ENCODE measurements around the gene ELMO1. TPM values are rescaled to one million over a fixed set of nuclear protein-coding genes. Genes with fewer than 3 reads are reported as not detected.

Gene ELMO1
- total RNA-seq, 1 experiment from 2014 or later = not detected

- intact Hi-C loops (cut with micrococcal nuclease) = no loop called here
- H3K9me2 ChIP-seq (replicated peaks; ENCODE audit: low read length) = no peaks in the 10 kb centered on the region
- BruUV-seq (replicated peaks) = no TSS peak
- ChIA-PET CTCF (no interaction called here), POLR2A (ENCODE audit: unreplicated experiment) (no interaction called here)
- H3K27me3 ChIP-seq (ENCODE audit: low read length) = peaks cover 15% of the 10 kb centered on the region
- H3K9me3 ChIP-seq (ENCODE audit: low read length) = no peaks in the 10 kb centered on the region
- H3K36me3 ChIP-seq (ENCODE audit: low read depth, low read length) = no peaks in the 10 kb centered on the region
- no peak overlapping the region for H3K4me2 ChIP-seq (ENCODE audit: low read length)
- DNase-seq (no peak), ATAC-seq (no peak)
- no peaks in the 10 kb centered on the region for H3K79me2 ChIP-seq (ENCODE audit: low read length)
- no peaks in the 10 kb centered on the region for H3K4me1 ChIP-seq (ENCODE audit: insufficient read depth, low read length)
- no peak overlapping the region for H2AFZ ChIP-seq (ENCODE audit: low read length)
- H3F3A ChIP-seq (ENCODE audit: low read length, unreplicated experiment) = no peaks in the 10 kb centered on the region
- H3K9ac ChIP-seq (ENCODE audit: low read length) = no peak overlapping the region
- H3K4me3 ChIP-seq (ENCODE audit: low read length) = no peak overlapping the region
- H4K20me1 ChIP-seq (ENCODE audit: low read length) = no peaks in the 10 kb centered on the region
- no peak overlapping the region for H3K27ac ChIP-seq (ENCODE audit: low read length)
- TF ChIP-seq EZH2phosphoT487 (IDR thresholded peaks at IDR 0.05; ENCODE audit: borderline replicate concordance, low read length) (no peak), EZH2 (IDR thresholded peaks at IDR 0.05; ENCODE audit: low read length, unreplicated experiment) (no peak), CTCF (conservative IDR thresholded peaks at IDR 0.05; ENCODE audit: low read depth, low read length) (no peak)
Observed at GRCh38 chr7:37236906-37237305, 211.8 kb downstream of the ELMO1 start.

- intact Hi-C loops (cut with micrococcal nuclease) = loop anchor here (1.0 kb wide), 2 partner anchors 597 to 617 kb away; no protein-coding TSS in a partner anchor
- ChIA-PET CTCF (no interaction called here), POLR2A (ENCODE audit: unreplicated experiment) (no interaction called here)
- Histone ChIP-seq H3K9ac (ENCODE audit: low read length) (no peak overlapping the region), H4K20me1 (ENCODE audit: low read length) (no peaks in the 10 kb centered on the region), H3K9me3 (ENCODE audit: low read length) (no peaks in the 10 kb centered on the region), H3K27ac (ENCODE audit: low read length) (no peak overlapping the region), H3K9me2 (replicated peaks; ENCODE audit: low read length) (no peaks in the 10 kb centered on the region), H3K36me3 (ENCODE audit: low read depth, low read length) (no peaks in the 10 kb centered on the region), H3K4me3 (ENCODE audit: low read length) (no peak overlapping the region), H3F3A (ENCODE audit: low read length, unreplicated experiment) (no peaks in the 10 kb centered on the region), H3K27me3 (ENCODE audit: low read length) (peaks cover 26% of the 10 kb centered on the region), H3K4me2 (ENCODE audit: low read length) (no peak overlapping the region), H3K4me1 (ENCODE audit: insufficient read depth, low read length) (no peaks in the 10 kb centered on the region), H3K79me2 (ENCODE audit: low read length) (no peaks in the 10 kb centered on the region), H2AFZ (ENCODE audit: low read length) (no peak overlapping the region)
- no TSS peak for BruUV-seq (replicated peaks)
- ATAC-seq (no peak), DNase-seq (no peak)
- no peak for TF ChIP-seq EZH2phosphoT487 (IDR thresholded peaks at IDR 0.05; ENCODE audit: borderline replicate concordance, low read length)
- TF ChIP-seq CTCF (conservative IDR thresholded peaks at IDR 0.05; ENCODE audit: low read depth, low read length) = no peak
- no peak for TF ChIP-seq EZH2 (IDR thresholded peaks at IDR 0.05; ENCODE audit: low read length, unreplicated experiment)
Observed at GRCh38 chr7:37235813-37236212, 212.9 kb downstream of the ELMO1 start.

- H3K9me3 ChIP-seq (ENCODE audit: low read length) = no peaks in the 10 kb centered on the region
- peak; percentile 74 for TF ChIP-seq CTCF (conservative IDR thresholded peaks at IDR 0.05; ENCODE audit: low read depth, low read length)
- no peak for TF ChIP-seq EZH2phosphoT487 (IDR thresholded peaks at IDR 0.05; ENCODE audit: borderline replicate concordance, low read length)
- TF ChIP-seq EZH2 (IDR thresholded peaks at IDR 0.05; ENCODE audit: low read length, unreplicated experiment) = no peak
- peak; percentile 39 for DNase-seq
Observed at GRCh38 chr7:37234928-37235327, 213.7 kb downstream of the ELMO1 start.

More at GRCh38 chr7:37234928-37235327, 213.7 kb downstream of the ELMO1 start:
- Histone ChIP-seq H3K4me3 (ENCODE audit: low read length) (no peak overlapping the region), H3K27me3 (ENCODE audit: low read length) (peaks cover 35% of the 10 kb centered on the region), H3F3A (ENCODE audit: low read length, unreplicated experiment) (no peaks in the 10 kb centered on the region), H3K4me1 (ENCODE audit: insufficient read depth, low read length) (no peaks in the 10 kb centered on the region), H3K9ac (ENCODE audit: low read length) (no peak overlapping the region), H3K36me3 (ENCODE audit: low read depth, low read length) (no peaks in the 10 kb centered on the region), H3K27ac (ENCODE audit: low read length) (no peak overlapping the region), H3K9me2 (replicated peaks; ENCODE audit: low read length) (no peaks in the 10 kb centered on the region), H4K20me1 (ENCODE audit: low read length) (no peaks in the 10 kb centered on the region), H3K4me2 (ENCODE audit: low read length) (no peak overlapping the region), H3K79me2 (ENCODE audit: low read length) (no peaks in the 10 kb centered on the region), H2AFZ (ENCODE audit: low read length) (no peak overlapping the region)
- CTCF ChIA-PET = no interaction called here
- POLR2A ChIA-PET (ENCODE audit: unreplicated experiment) = no interaction called here
- ATAC-seq = no peak
- intact Hi-C loops (cut with micrococcal nuclease) = loop anchor here (1.0 to 5.0 kb wide), 3 partner anchors 262 to 618 kb away; no protein-coding TSS in a partner anchor
- no TSS peak for BruUV-seq (replicated peaks)
